ELR (cell line): ENCODE data around the gene KRT222.

ENCODE experiments used
- DNase-seq: peaks from one replicate; pipeline ENCODE4 v3.0.0-alpha.2; 2015; ENCODE audit warnings: low read depth

The KRT222 gene

GRCh38 chr17:40615068-40615840 is 49.7 kb downstream of the KRT222 start:
- peak; percentile 60 for DNase-seq

- no peak for DNase-seq
These were observed 50.4 kb downstream of the KRT222 start for GRCh38 chr17:40614431-40615067.

GRCh38 chr17:40613467-40614154 is 51.4 kb downstream of the KRT222 start:
- no peak for DNase-seq

DNA sequence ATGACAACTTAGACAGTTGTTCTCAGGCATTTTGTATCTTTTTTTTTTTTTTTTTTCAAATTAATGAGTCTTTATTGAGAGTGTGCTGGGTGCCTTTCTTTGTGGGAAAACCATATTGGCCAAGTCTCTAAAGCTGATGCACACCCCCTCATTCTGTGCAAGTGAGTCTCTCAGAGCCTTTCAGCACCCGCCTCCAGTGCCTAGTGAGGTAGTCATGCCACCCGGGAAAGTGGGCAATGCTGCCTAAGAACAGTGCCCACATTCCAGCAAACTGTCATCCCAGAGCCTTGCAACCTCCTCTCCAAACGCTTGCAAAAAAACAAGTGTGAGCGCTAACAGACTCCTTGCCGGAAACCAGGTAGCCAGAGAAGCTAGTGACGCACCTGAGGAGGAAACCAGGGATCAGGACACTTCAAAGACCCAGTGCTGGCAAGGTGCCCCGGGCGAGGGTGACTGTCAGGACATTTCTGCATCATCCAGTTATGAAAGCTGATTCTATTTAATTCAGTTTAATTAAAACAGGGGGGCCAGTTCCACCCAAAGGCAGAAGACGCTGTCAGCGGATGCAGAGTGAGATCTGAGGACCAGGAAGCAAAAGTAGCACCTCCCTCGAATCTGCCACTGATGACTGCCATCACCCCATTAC is 52.3 kb downstream of the KRT222 start:
- no peak for DNase-seq

DNA sequence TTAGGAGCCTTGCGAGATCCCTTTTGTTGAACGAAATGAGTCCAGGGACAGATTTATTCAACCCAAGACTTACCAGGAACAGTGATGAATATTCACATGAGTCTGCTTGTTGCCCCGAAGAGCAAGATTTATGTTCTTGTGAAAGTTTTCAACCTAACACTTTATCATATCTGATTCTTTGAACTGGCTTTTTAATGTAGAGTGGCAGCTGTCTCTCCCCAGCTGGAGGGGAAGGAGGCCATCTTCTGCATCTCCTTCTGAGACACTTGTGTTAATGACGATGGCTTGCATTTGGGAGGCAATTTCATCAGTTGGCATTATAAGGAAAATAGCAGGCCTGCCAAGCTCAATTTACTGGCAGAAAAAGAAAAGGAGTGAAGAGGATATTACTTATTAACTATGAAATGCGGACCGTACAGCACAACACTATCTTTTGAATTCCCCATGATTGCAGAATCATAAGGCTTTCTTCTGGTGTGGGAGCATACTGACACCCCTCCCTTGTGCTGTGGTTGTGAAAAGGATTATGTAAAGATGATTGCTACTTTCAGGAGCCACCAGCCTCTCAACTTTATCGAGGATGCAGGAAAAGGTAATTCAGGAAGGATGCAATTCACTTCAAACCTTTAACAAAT is 53.0 kb downstream of the KRT222 start:
- no peak for DNase-seq

- no peak for DNase-seq
These were observed 54.6 kb downstream of the KRT222 start for GRCh38 chr17:40610359-40610758.

GRCh38 chr17:40608061-40608581 is 56.9 kb downstream of the KRT222 start:
- DNase-seq = no peak

DNA sequence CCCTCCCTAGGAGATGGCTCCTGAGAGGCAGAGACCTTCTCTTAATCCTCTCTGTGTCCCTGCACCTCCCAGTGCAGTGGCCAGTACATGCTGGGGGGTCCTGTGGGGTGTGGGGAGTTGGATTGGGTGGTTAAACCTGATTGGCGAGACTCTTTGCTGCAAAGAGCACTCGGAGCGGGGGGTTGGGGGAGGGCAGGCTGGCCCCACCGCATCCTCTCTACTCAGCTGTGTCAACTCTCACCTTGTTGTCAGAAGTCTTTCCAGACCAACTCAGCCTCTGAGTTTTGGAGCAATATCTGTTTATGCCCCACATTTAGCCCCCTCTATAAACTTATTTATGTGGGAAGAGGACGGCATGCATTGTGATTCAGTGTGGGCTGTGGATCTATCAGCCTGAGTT is 57.3 kb downstream of the KRT222 start:
- no peak for DNase-seq

GRCh38 chr17:40606548-40607353 is 58.2 kb downstream of the KRT222 start:
- no peak for DNase-seq

GRCh38 chr17:40605306-40605705 is 59.7 kb downstream of the KRT222 start:
- DNase-seq = no peak
